Upper lobe of right lung (tissue), 1 donor: ENCODE measurements around the gene MYADM. TPM values are rescaled to one million over a fixed set of nuclear protein-coding genes. Genes with fewer than 3 reads are reported as not detected.

Experiments used
- ATAC-seq: fragments of 200-7000 bp; cut with Tn5 transposase; one replicate; pipeline ENCODE4 v1.9.1; 2020; ENCODE audit warnings: mild to moderate bottlenecking, moderate library complexity
- DNase-seq: peaks from one replicate; pipeline ENCODE4 v3.0.0-alpha.2; 2020
- H3K27ac ChIP-seq: fragments of 200-600 bp; one replicate; pipeline ENCODE4 v1.8.0; 2022
- H3K27me3 ChIP-seq: fragments of 200-600 bp; one replicate; pipeline ENCODE4 v1.8.0; 2022; ENCODE audit warnings: mild to moderate bottlenecking
- H3K36me3 ChIP-seq: fragments of 200-600 bp; one replicate; pipeline ENCODE4 v1.8.0; 2022
- H3K4me1 ChIP-seq: fragments of 200-600 bp; one replicate; pipeline ENCODE4 v1.8.0; 2022
- H3K4me3 ChIP-seq: fragments of 200-600 bp; one replicate; pipeline ENCODE4 v1.8.0; 2022; ENCODE audit warnings: mild to moderate bottlenecking
- H3K9me3 ChIP-seq: fragments of 200-600 bp; one replicate; pipeline ENCODE4 v1.8.0; 2022
- CTCF ChIP-seq: fragments of 200-600 bp; IDR thresholded peaks from one replicate; pipeline ENCODE4 v1.8.0; 2022; ENCODE audit warnings: antibody characterized with exemption
- intact Hi-C: fragments of 100-400 bp; cut with DNase I; formaldehyde crosslinking; loops from one replicate; pipeline ENCODE4 v1.11.0; 2022
- total RNA-seq: library from RNA; stranded (reverse); fragmentation: NEBNext Ultra II Directional; extraction: Animal tissue kit (Norgen Biotek cat#: 25700); gene quantifications from one replicate; pipeline ENCODE4 v1.2.1, GENCODE V29; 2021
- donor health status: DM: no; HTN: yes; CAD: no; lungs with severe emphysema.

Gene MYADM
- total RNA-seq, 1 donor from 2014 or later = 131 TPM

- no peak for TF ChIP-seq CTCF
- no peaks in the 10 kb centered on the region for H3K27me3 ChIP-seq
- DNase-seq = no peak
- H3K36me3 ChIP-seq = no peaks in the 10 kb centered on the region
- no peak overlapping the region for H3K4me3 ChIP-seq
- no peaks in the 10 kb centered on the region for H3K9me3 ChIP-seq
- peak; percentile 75 for ATAC-seq
- intact Hi-C loops = no loop called here
- H3K27ac ChIP-seq = peak overlapping the region; percentile 55
- peaks cover 15% of the 10 kb centered on the region for H3K4me1 ChIP-seq
Observed at GRCh38 chr19:53849237-53849676, 18.4 kb upstream of the MYADM start.

- no peaks in the 10 kb centered on the region for H3K27me3 ChIP-seq
- no peaks in the 10 kb centered on the region for H3K36me3 ChIP-seq
- intact Hi-C loops = no loop called here
- ATAC-seq (no peak), DNase-seq (no peak)
- no peaks in the 10 kb centered on the region for H3K9me3 ChIP-seq
- H3K27ac ChIP-seq = no peak overlapping the region
- TF ChIP-seq CTCF = no peak
- peaks cover 15% of the 10 kb centered on the region for H3K4me1 ChIP-seq
- H3K4me3 ChIP-seq = no peak overlapping the region
Observed at GRCh38 chr19:53853707-53854106, 14.0 kb upstream of the MYADM start.

- no peak overlapping the region for H3K27ac ChIP-seq
- H3K27me3 ChIP-seq = no peaks in the 10 kb centered on the region
- no peak for TF ChIP-seq CTCF
- no peak for DNase-seq
- no peaks in the 10 kb centered on the region for H3K36me3 ChIP-seq
- H3K9me3 ChIP-seq = no peaks in the 10 kb centered on the region
- no peak overlapping the region for H3K4me3 ChIP-seq
- peaks cover 18% of the 10 kb centered on the region for H3K4me1 ChIP-seq
- intact Hi-C loops = no loop called here
- ATAC-seq = no peak
Observed at GRCh38 chr19:53864308-53864836, 3.3 kb upstream of the MYADM start.

GRCh38 chr19:53865523-53865917 lies 2.2 kb upstream of the MYADM start:
- Histone ChIP-seq H3K27ac (peak overlapping the region; percentile 96), H3K27me3 (no peaks in the 10 kb centered on the region), H3K4me1 (peaks cover 21% of the 10 kb centered on the region), H3K4me3 (peak overlapping the region; percentile 75), H3K36me3 (peaks cover 1% of the 10 kb centered on the region), H3K9me3 (no peaks in the 10 kb centered on the region)
- intact Hi-C loops = no loop called here
- DNase-seq (no peak), ATAC-seq (no peak)
- no peak for TF ChIP-seq CTCF

- intact Hi-C loops = no loop called here
- Histone ChIP-seq H3K9me3 (no peaks in the 10 kb centered on the region), H3K27me3 (no peaks in the 10 kb centered on the region), H3K4me3 (peak overlapping the region; percentile 75), H3K4me1 (peaks cover 24% of the 10 kb centered on the region), H3K36me3 (peaks cover 8% of the 10 kb centered on the region), H3K27ac (peak overlapping the region; percentile 96)
- DNase-seq (peak; percentile 82), ATAC-seq (peak; percentile 41)
- no peak for TF ChIP-seq CTCF
Observed at GRCh38 chr19:53865918-53866864, 1.5 kb upstream of the MYADM start.
